Peyer's patch (tissue), 4 donors: ENCODE measurements around the gene MLH1.

Experiments
- POLR2A ChIP-seq, 2 donors: fragments of 450-650 bp; IDR thresholded peaks; one replicate each; pipeline ENCODE4 v1.5.1; 2017; ENCODE audit warnings: antibody characterized with exemption in 2 of 2, mild to moderate bottlenecking in 2 of 2, moderate library complexity in 2 of 2
- TF ChIP-seq, protein P1 (sequence below), 6 experiments: fragments of 450-650 bp in 4 of 6; fragments of 200-600 bp in 2 of 6; sonication (generic) in 1 of 6; IDR thresholded peaks; one replicate each; pipeline ENCODE4 v1.5.1; 2017 to 2019; ENCODE audit warnings: antibody characterized with exemption in 6 of 6, mild to moderate bottlenecking in 3 of 6, moderate library complexity in 1 of 6

DNA sequence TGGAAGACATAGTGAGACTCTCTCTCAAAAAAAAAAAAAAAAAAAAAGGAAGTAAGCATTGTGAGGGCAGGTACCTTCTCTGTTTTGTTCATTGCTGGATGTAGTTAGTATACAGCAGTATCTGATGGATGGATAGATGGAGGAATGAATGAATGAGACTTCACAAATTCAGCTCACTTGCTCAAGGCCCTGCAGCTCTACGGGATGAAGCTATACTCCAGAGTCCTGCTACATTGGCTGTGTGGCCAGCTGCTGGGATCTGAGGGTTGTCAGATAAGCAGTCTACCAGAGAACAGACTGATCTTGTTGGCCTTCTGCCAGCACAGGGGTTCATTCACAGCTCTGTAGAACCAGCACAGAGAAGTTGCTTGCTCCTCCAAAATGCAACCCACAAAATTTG lies 35.0 kb downstream of the MLH1 start:
- TF ChIP-seq, protein P1, sequence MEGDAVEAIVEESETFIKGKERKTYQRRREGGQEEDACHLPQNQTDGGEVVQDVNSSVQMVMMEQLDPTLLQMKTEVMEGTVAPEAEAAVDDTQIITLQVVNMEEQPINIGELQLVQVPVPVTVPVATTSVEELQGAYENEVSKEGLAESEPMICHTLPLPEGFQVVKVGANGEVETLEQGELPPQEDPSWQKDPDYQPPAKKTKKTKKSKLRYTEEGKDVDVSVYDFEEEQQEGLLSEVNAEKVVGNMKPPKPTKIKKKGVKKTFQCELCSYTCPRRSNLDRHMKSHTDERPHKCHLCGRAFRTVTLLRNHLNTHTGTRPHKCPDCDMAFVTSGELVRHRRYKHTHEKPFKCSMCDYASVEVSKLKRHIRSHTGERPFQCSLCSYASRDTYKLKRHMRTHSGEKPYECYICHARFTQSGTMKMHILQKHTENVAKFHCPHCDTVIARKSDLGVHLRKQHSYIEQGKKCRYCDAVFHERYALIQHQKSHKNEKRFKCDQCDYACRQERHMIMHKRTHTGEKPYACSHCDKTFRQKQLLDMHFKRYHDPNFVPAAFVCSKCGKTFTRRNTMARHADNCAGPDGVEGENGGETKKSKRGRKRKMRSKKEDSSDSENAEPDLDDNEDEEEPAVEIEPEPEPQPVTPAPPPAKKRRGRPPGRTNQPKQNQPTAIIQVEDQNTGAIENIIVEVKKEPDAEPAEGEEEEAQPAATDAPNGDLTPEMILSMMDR (IDR thresholded peaks at IDR 0.05) = no peak
- no peak for TF ChIP-seq POLR2A (IDR thresholded peaks at IDR 0.05)
